Measurements from ENCODE around the gene ANTXRL. TPM values are rescaled to one million over a fixed set of nuclear protein-coding genes. Genes with fewer than 3 reads are reported as not detected.
"Not testable (repeated sequence)": the region's sequence is repeated elsewhere in the genome, so short reads cannot be mapped to it uniquely, and the experiment has no call there.

The ANTXRL gene
- total RNA-seq, 4 donors from 2014 or later, result not detected

DNA sequence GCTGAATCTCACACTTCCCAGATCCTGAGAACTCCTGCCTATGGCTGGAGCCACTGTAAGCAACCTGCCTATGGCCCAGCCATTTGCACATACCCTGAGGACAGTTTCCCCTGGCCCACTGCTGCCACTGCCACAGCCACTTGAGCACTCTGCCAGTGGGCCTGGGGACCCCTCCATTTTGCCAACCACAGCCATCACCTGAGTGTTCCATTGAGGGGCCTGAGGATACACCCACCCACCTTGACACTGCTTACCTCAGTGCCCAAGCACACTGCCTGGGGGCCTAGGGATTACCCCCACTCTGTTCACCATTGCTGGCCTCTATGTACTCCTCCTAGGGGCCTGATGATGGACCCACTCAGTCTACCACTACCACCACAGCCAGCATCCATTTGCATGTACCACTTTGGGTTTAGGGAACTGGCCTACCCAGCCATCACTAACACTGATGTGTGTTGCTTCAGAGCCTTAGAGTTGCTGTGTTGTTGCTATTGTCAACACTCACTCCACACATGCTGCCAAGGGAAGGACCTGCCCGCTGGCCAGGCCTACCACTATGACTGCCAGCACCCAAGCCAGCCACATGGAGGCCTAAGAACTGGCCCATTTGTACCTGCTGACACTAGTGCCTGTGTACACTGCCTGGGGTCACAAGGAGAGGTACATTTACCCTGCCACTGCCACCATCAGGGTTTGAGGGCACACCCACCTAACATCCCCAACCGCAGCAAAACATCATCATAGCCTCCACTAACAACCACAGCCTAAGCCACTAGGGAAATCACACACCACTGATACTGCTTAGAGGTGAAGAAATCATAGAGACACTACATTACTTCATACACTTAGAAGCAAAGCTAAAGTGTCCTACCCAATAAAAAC lies 45.9 kb upstream of the ANTXRL start:
- no peaks in the 10 kb centered on the region for H3K4me1 ChIP-seq
- TF ChIP-seq, protein P1, sequence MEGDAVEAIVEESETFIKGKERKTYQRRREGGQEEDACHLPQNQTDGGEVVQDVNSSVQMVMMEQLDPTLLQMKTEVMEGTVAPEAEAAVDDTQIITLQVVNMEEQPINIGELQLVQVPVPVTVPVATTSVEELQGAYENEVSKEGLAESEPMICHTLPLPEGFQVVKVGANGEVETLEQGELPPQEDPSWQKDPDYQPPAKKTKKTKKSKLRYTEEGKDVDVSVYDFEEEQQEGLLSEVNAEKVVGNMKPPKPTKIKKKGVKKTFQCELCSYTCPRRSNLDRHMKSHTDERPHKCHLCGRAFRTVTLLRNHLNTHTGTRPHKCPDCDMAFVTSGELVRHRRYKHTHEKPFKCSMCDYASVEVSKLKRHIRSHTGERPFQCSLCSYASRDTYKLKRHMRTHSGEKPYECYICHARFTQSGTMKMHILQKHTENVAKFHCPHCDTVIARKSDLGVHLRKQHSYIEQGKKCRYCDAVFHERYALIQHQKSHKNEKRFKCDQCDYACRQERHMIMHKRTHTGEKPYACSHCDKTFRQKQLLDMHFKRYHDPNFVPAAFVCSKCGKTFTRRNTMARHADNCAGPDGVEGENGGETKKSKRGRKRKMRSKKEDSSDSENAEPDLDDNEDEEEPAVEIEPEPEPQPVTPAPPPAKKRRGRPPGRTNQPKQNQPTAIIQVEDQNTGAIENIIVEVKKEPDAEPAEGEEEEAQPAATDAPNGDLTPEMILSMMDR (IDR thresholded peaks at IDR 0.05), result no peak
- TF ChIP-seq POLR2AphosphoS5 (IDR thresholded peaks at IDR 0.05) (no peak), POLR2A (IDR thresholded peaks at IDR 0.05) (no peak), EP300 (IDR thresholded peaks at IDR 0.05; ENCODE audit: low read depth) (no peak)
- H3K27me3 ChIP-seq, result no peaks in the 10 kb centered on the region
- WGBS, 2 donors (ENCODE audit: low coverage in 1 of 2), result 87% methylated on average over 2 of the region's 2 CpGs; no CpG with 5 or more reads in 1 of the 2 donors
- H3K4me3 ChIP-seq, result no peak overlapping the region
- H3K9me3 ChIP-seq, result peaks cover 0 to 7% of the 10 kb centered on the region in 2 donors
- intact Hi-C loops (cut with DNase I; ENCODE audit: low total_unique reads) (no loop called here), in situ Hi-C loops (cut with MboI; ENCODE audit: low pct_ligation_motif_present in 1 of 4, low pct_unique_long_range_greater_than_20kb in 1 of 4, low sequenced_read_pairs in 3 of 4) (no loop called here)
- no peak for DNase-seq
- no peaks in the 10 kb centered on the region for H3K36me3 ChIP-seq
- H3K27ac ChIP-seq, result no peak overlapping the region

DNA sequence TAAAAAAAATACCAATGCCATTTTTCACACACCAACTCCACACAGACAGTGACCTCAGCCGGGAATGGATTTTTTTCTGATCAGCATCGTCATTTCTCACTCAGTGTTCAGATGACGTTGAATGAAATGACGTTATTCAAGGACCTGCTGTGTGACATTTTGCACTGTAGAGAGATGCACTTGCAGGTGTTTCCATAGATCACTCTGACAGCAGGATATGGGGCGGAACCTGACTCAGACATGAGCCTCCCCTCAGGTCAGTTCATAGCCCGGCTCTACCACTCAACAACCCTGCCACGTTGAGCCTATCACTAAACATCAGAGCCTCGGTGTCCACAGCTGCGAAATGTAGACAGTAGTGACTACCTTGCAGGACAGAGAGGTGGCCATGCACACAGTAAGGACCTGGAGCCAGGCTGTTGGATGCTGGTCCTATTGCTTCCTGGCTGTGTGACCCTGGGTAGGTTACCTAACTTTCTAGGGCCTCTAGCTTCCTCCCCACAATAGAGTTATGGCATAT lies 41.4 kb upstream of the ANTXRL start:
- Histone ChIP-seq H3K4me3 (no peak overlapping the region), H3K4me1 (no peaks in the 10 kb centered on the region), H3K27me3 (no peaks in the 10 kb centered on the region), H3K9me3 (peaks cover 0 to 7% of the 10 kb centered on the region in 2 donors), H3K27ac (no peak overlapping the region), H3K36me3 (no peaks in the 10 kb centered on the region)
- in situ Hi-C loops (cut with MboI; ENCODE audit: low pct_ligation_motif_present in 1 of 4, low pct_unique_long_range_greater_than_20kb in 1 of 4, low sequenced_read_pairs in 3 of 4) (no loop called here), intact Hi-C loops (cut with DNase I; ENCODE audit: low total_unique reads) (no loop called here)
- 80 to 92% methylated on average over 1 to 9 of the region's 9 CpGs for WGBS, 2 donors (ENCODE audit: low coverage in 1 of 2)
- TF ChIP-seq EP300 (IDR thresholded peaks at IDR 0.05; ENCODE audit: low read depth) (no peak), POLR2AphosphoS5 (IDR thresholded peaks at IDR 0.05) (no peak), POLR2A (IDR thresholded peaks at IDR 0.05) (no peak)
- TF ChIP-seq, protein P1 (IDR thresholded peaks at IDR 0.05), result no peak
- DNase-seq, result no peak

DNA sequence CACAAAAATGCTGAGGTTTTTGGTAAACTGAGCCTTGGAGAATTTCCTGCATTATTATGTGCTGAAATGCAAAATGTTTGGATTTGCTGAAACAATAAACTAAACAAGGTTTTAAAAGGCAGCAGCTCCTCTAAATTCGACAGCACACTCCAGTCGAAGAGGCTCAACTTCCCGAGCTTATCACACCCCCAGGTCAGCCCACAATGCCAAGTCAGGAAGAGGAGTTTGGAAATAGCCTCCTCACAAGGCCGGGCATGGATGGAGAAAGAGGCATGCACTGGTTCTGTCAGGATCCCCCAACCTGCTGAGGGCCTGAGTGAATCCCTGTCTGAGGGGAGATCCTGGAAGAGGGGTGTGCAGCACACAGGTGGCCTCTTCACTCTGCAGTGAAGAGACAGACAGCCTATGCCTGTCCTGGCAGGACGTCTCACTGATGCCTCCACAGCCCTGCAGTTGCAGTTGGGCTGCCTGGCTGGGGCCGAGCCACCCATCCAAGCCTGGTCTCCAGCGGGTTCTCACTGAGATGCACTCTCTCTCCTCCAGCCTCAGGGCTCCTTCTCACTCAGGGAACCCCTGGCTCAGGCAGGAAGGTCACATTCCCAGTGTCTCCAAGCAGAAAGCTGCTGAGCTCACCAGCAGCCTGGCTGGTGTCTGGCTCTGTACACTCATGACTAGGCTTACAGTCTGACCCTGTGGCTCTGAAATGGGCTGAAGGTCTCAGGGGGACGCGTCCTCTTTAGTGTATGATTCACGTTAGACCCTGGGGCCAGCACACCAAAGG lies 40.2 kb upstream of the ANTXRL start:
- H3K4me3 ChIP-seq; H3K9me3 ChIP-seq; in situ Hi-C loops (cut with MboI; ENCODE audit: low pct_ligation_motif_present in 1 of 4, low pct_unique_long_range_greater_than_20kb in 1 of 4, low sequenced_read_pairs in 3 of 4); H3K4me1 ChIP-seq; intact Hi-C loops (cut with DNase I; ENCODE audit: low total_unique reads); H3K27me3 ChIP-seq; DNase-seq; H3K36me3 ChIP-seq; H3K27ac ChIP-seq: not testable (repeated sequence)
- 79% methylated on average over 9 of the region's 10 CpGs; no CpG with 5 or more reads in 1 of the 2 donors for WGBS, 2 donors (ENCODE audit: low coverage in 1 of 2)

DNA sequence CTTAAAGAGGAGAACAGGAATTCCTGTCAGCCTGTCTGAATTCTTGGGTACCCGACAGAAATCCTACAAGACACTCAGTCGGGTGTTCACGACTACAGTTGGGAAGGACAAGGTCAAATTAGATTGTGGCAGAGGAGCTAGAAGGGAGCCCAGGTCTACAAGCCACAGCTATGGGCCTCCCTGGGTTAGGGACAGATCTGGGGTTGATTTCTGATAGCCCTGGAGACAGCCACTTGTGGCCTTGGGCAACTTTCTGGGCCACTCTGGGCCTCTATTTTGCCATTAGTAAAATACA lies 39.7 kb upstream of the ANTXRL start:
- intact Hi-C loops (cut with DNase I; ENCODE audit: low total_unique reads), result no loop called here
- Histone ChIP-seq H3K4me1 (no peaks in the 10 kb centered on the region), H3K27ac (no peak overlapping the region), H3K9me3 (peaks cover 0 to 3% of the 10 kb centered on the region in 2 donors), H3K4me3 (no peak overlapping the region), H3K36me3 (no peaks in the 10 kb centered on the region), H3K27me3 (no peaks in the 10 kb centered on the region)
- no peak for TF ChIP-seq EP300 (IDR thresholded peaks at IDR 0.05; ENCODE audit: low read depth)
- no peak for TF ChIP-seq POLR2A (IDR thresholded peaks at IDR 0.05)
- TF ChIP-seq, protein P1 (IDR thresholded peaks at IDR 0.05), result no peak
- no peak for TF ChIP-seq POLR2AphosphoS5 (IDR thresholded peaks at IDR 0.05)
- DNase-seq, result no peak
- 85% methylated on average over 3 of the region's 3 CpGs; no CpG with 5 or more reads in 1 of the 2 donors for WGBS, 2 donors (ENCODE audit: low coverage in 1 of 2)
- in situ Hi-C loops (cut with MboI; ENCODE audit: low pct_ligation_motif_present in 1 of 4, low pct_unique_long_range_greater_than_20kb in 1 of 4, low sequenced_read_pairs in 3 of 4), result no loop called here

Measured in transverse colon (tissue), 4 donors.